Mesothelial cell of epicardium (in vitro differentiated cells): ENCODE data around the gene SMARCAD1. TPM values are rescaled to one million over a fixed set of nuclear protein-coding genes. Genes with fewer than 3 reads are reported as not detected.

Experiments
- DNase-seq, 2 experiments: peaks; one replicate each; pipeline ENCODE4 v3.0.0; 2021; ENCODE audit warnings: low spot score in 2 of 2; ENCODE audit not compliant: unreplicated experiment in 2 of 2
- H3K27ac Mint-ChIP-seq: 2 replicates; pipeline ENCODE4 v1.8.0; 2021; ENCODE audit warnings: mixed read lengths
- H3K27me3 Mint-ChIP-seq: 2 replicates; pipeline ENCODE4 v1.8.0; 2021; ENCODE audit warnings: low read depth, mixed read lengths
- H3K36me3 Mint-ChIP-seq: 2 replicates; pipeline ENCODE4 v1.8.0; 2021; ENCODE audit warnings: mixed read lengths
- H3K4me1 Mint-ChIP-seq: 2 replicates; pipeline ENCODE4 v1.8.0; 2021; ENCODE audit warnings: mixed read lengths
- H3K4me3 Mint-ChIP-seq: 2 replicates; pipeline ENCODE4 v1.8.0; 2021; ENCODE audit warnings: mild to moderate bottlenecking, moderate library complexity, mixed read lengths
- H3K9me3 Mint-ChIP-seq: 2 replicates; pipeline ENCODE4 v1.8.0; 2021; ENCODE audit warnings: mixed read lengths
- total RNA-seq: library from RNA; stranded (reverse); gene quantifications from 3 replicates; pipeline ENCODE4 v1.2.1, GENCODE V29; 2021
- TF ChIP-seq, protein P1 (sequence below): fragments of 200-600 bp; sonication (generic); IDR thresholded peaks from one replicate; pipeline ENCODE4 v1.5.0; 2021; ENCODE audit warnings: antibody characterized with exemption; ENCODE audit not compliant: unreplicated experiment

Gene SMARCAD1
- total RNA-seq, 1 donor from 2014 or later, result 63.6 TPM

DNA sequence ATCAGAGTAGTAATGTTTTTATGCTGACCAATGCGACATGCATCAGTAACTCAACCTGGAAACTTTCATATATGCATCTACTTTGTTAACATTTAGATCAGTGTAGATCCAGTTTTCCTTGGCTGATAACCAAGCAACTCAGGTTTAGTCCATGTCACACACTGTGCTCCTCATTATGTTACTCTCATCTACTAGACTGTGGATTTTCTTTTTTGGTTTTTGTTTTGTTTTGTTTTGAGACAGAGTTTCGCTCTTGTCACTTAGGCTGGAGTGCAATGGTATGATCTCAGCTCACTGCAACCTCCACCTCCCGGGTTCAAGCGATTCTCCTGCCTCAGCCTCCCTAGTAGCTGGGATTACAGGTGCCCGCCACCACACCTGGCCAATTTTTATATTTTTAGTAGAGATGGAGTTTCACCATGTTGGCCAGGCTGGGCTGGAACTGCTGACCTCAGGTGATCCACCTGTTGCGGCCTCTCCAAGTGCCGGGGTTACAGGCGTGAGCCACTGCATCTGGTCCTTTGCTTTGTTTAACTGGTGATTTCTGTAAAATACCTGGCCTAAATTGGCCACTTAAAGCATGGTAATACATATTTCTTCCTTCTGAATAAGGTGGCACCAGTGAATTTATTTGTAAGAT is 48.6 kb downstream of the SMARCAD1 start:
- Mint-ChIP-seq H3K27me3 (no peaks in the 10 kb centered on the region), H3K27ac (no peak overlapping the region), H3K4me3 (no peak overlapping the region), H3K9me3 (no peaks in the 10 kb centered on the region), H3K36me3 (peaks cover 29% of the 10 kb centered on the region), H3K4me1 (peaks cover 12% of the 10 kb centered on the region)
- TF ChIP-seq, protein P1, sequence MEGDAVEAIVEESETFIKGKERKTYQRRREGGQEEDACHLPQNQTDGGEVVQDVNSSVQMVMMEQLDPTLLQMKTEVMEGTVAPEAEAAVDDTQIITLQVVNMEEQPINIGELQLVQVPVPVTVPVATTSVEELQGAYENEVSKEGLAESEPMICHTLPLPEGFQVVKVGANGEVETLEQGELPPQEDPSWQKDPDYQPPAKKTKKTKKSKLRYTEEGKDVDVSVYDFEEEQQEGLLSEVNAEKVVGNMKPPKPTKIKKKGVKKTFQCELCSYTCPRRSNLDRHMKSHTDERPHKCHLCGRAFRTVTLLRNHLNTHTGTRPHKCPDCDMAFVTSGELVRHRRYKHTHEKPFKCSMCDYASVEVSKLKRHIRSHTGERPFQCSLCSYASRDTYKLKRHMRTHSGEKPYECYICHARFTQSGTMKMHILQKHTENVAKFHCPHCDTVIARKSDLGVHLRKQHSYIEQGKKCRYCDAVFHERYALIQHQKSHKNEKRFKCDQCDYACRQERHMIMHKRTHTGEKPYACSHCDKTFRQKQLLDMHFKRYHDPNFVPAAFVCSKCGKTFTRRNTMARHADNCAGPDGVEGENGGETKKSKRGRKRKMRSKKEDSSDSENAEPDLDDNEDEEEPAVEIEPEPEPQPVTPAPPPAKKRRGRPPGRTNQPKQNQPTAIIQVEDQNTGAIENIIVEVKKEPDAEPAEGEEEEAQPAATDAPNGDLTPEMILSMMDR, result no peak
- no peak for DNase-seq

DNA sequence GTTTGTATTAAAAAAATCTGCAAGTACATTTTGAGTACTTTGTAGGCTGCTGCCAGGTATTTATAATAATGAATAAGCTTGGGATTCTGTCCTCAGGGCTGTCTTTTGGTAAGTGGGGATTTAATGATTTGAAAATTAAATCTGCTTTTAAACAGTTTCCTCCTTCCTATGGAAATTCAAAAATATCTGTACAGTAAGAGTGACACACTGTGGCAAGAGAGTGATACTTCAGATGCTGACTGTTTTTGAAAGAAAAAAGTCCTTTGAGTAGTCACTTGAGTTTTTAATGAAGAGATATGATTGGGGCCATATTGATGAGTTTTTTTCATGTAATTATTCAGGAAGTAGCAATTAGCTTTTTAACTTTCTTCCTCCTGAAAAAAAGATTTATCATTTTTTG is 49.2 kb downstream of the SMARCAD1 start:
- Mint-ChIP-seq H3K27ac (no peak overlapping the region), H3K27me3 (no peaks in the 10 kb centered on the region), H3K4me3 (no peak overlapping the region), H3K9me3 (peaks cover under 1% of the 10 kb centered on the region), H3K4me1 (peaks cover 13% of the 10 kb centered on the region), H3K36me3 (peaks cover 29% of the 10 kb centered on the region)
- DNase-seq, result no peak
- TF ChIP-seq, protein P1, result no peak

GRCh38 chr4:94262163-94263016 is 54.7 kb downstream of the SMARCAD1 start:
- Mint-ChIP-seq H3K27me3 (no peaks in the 10 kb centered on the region), H3K36me3 (peaks cover 39% of the 10 kb centered on the region)
- TF ChIP-seq, protein P1, result no peak

DNA sequence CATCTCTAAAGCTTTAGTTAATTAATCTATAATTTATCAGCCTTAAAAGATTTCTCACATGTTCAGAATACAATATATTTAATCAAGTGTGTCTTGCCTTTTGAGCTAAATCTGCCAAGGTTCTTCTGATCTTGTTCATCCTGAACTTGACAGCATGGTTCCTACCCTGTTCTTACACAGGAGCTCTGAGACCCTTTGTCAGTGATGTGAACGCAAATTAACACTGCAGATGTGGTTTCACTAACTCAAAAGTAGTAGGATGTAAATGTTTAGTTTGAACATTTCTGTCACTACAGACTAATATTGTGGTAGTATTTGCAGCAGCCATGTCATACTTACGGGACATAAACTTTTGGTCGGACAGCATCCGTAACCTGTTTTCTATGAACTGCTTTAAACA is 59.4 kb downstream of the SMARCAD1 start:
- Mint-ChIP-seq H3K4me1 (peaks cover 9% of the 10 kb centered on the region), H3K4me3 (no peak overlapping the region), H3K36me3 (peaks cover 29% of the 10 kb centered on the region), H3K27ac (no peak overlapping the region), H3K9me3 (peaks cover 2% of the 10 kb centered on the region), H3K27me3 (no peaks in the 10 kb centered on the region)
- TF ChIP-seq, protein P1, result no peak
- DNase-seq, result no peak

More at GRCh38 chr4:94262163-94263016, 54.7 kb downstream of the SMARCAD1 start:
- DNase-seq, result no peak
- peaks cover 4% of the 10 kb centered on the region for H3K9me3 Mint-ChIP-seq
- peak overlapping the region; percentile 54 for H3K27ac Mint-ChIP-seq
- H3K4me1 Mint-ChIP-seq, result peaks cover 12% of the 10 kb centered on the region
- no peak overlapping the region for H3K4me3 Mint-ChIP-seq

- DNase-seq, result no peak
- no peaks in the 10 kb centered on the region for H3K27me3 Mint-ChIP-seq
- no peaks in the 10 kb centered on the region for H3K4me1 Mint-ChIP-seq
- peaks cover 23% of the 10 kb centered on the region for H3K36me3 Mint-ChIP-seq
- H3K9me3 Mint-ChIP-seq, result no peaks in the 10 kb centered on the region
- TF ChIP-seq, protein P1, result no peak
- no peak overlapping the region for H3K27ac Mint-ChIP-seq
- H3K4me3 Mint-ChIP-seq, result no peak overlapping the region
Measured at GRCh38 chr4:94271248-94271647, 63.6 kb downstream of the SMARCAD1 start.
